Astrocyte (in vitro differentiated cells and primary cell): ENCODE measurements around the gene TRPM7.

Experiments used
- EZH2 ChIP-seq: IDR thresholded peaks from 2 replicates; pipeline ENCODE4 v1.6.1; 2012; ENCODE audit warnings: mild to moderate bottlenecking, low read length, inconsistent platforms; ENCODE audit not compliant: insufficient read depth
- TF ChIP-seq, protein P1 (sequence below): IDR thresholded peaks from 2 replicates; pipeline ENCODE4 v1.5.1; 2011; ENCODE audit warnings: low read depth, mild to moderate bottlenecking, inconsistent platforms, low read length, moderate library complexity; ENCODE audit not compliant: insufficient read depth

DNA sequence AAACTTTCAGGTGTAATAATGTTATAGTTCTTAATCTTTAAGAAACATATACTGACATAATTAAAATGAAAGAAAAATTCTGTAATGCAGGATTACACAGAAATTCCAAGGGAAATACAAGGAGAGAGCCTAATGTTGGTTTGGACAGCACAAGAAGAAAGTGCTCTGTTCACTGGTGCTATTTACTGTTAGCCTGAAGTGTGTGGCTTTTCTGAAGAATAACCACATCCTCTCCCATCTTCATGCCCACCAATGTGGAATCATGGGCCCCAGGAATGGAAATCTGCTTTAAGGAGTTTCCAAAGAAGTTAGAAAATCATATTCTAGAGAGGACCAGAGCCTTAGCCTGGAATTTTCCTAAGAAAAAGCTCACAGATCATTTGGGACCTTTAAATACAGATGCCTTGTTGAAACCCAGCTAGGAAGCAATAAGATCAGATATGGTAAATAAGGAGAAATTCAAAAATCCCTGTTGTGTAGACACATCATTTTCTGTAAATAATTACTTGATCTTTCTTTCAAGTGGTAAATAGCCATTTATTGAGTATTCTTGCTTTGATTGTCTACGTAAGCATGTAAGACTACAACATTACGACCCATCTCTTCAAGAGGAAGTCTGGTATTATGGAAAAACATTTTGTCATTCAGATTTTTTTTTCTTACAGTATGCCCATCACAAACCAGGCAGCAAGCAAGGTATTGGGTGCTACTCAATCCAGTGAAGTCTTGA lies 129.8 kb downstream of the TRPM7 start:
- TF ChIP-seq, protein P1, sequence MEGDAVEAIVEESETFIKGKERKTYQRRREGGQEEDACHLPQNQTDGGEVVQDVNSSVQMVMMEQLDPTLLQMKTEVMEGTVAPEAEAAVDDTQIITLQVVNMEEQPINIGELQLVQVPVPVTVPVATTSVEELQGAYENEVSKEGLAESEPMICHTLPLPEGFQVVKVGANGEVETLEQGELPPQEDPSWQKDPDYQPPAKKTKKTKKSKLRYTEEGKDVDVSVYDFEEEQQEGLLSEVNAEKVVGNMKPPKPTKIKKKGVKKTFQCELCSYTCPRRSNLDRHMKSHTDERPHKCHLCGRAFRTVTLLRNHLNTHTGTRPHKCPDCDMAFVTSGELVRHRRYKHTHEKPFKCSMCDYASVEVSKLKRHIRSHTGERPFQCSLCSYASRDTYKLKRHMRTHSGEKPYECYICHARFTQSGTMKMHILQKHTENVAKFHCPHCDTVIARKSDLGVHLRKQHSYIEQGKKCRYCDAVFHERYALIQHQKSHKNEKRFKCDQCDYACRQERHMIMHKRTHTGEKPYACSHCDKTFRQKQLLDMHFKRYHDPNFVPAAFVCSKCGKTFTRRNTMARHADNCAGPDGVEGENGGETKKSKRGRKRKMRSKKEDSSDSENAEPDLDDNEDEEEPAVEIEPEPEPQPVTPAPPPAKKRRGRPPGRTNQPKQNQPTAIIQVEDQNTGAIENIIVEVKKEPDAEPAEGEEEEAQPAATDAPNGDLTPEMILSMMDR, result no peak
- TF ChIP-seq EZH2, result no peak
